Esophagus squamous epithelium (tissue), 4 donors: ENCODE measurements around the gene DHX32.

Experiments
- POLR2A ChIP-seq, 4 donors: fragments of 450-650 bp; IDR thresholded peaks; one replicate each; pipeline ENCODE4 v1.6.1; 2017; ENCODE audit warnings: antibody characterized with exemption in 4 of 4, mild to moderate bottlenecking in 4 of 4, moderate library complexity in 3 of 4
- TF ChIP-seq, protein P1 (sequence below), 6 experiments: fragments of 450-650 bp in 4 of 6; fragments of 200-600 bp in 2 of 6; sonication (generic) in 2 of 6; IDR thresholded peaks; one replicate each; pipeline ENCODE4 v1.5.1; 2016 to 2019; ENCODE audit warnings: antibody characterized with exemption in 6 of 6, mild to moderate bottlenecking in 4 of 6, moderate library complexity in 4 of 6

DNA sequence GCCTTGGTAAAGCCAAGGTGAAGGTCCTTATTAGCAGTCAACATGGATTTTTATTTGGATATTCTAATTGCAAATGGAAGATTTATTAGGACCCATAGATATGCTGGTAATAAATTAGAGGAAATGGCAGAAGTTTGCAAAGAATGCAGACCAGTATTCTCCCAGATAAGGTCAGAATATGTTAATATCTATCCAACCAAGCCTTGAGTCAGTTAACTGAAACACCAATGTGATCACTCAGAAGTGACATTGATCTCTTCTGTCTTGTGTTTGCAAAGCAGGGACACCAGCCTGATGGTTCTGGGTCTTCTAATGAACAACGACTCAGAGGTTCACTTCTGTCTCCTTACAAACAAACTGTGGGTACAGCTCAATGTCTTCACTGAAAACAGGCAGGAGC, 79.5 kb downstream of the DHX32 start:
- TF ChIP-seq, protein P1, sequence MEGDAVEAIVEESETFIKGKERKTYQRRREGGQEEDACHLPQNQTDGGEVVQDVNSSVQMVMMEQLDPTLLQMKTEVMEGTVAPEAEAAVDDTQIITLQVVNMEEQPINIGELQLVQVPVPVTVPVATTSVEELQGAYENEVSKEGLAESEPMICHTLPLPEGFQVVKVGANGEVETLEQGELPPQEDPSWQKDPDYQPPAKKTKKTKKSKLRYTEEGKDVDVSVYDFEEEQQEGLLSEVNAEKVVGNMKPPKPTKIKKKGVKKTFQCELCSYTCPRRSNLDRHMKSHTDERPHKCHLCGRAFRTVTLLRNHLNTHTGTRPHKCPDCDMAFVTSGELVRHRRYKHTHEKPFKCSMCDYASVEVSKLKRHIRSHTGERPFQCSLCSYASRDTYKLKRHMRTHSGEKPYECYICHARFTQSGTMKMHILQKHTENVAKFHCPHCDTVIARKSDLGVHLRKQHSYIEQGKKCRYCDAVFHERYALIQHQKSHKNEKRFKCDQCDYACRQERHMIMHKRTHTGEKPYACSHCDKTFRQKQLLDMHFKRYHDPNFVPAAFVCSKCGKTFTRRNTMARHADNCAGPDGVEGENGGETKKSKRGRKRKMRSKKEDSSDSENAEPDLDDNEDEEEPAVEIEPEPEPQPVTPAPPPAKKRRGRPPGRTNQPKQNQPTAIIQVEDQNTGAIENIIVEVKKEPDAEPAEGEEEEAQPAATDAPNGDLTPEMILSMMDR (IDR thresholded peaks at IDR 0.05), result no peak
- TF ChIP-seq POLR2A (IDR thresholded peaks at IDR 0.05), result no peak
